Hippocampal formation (tissue), 2 donors: Measurements from ENCODE around the gene PPIA.

ENCODE experiments used
- DNase-seq, 2 donors: peaks; one replicate each; lab custom pipeline; 2025; lab: John Stamatoyannopoulos, UW

The PPIA gene

DNA sequence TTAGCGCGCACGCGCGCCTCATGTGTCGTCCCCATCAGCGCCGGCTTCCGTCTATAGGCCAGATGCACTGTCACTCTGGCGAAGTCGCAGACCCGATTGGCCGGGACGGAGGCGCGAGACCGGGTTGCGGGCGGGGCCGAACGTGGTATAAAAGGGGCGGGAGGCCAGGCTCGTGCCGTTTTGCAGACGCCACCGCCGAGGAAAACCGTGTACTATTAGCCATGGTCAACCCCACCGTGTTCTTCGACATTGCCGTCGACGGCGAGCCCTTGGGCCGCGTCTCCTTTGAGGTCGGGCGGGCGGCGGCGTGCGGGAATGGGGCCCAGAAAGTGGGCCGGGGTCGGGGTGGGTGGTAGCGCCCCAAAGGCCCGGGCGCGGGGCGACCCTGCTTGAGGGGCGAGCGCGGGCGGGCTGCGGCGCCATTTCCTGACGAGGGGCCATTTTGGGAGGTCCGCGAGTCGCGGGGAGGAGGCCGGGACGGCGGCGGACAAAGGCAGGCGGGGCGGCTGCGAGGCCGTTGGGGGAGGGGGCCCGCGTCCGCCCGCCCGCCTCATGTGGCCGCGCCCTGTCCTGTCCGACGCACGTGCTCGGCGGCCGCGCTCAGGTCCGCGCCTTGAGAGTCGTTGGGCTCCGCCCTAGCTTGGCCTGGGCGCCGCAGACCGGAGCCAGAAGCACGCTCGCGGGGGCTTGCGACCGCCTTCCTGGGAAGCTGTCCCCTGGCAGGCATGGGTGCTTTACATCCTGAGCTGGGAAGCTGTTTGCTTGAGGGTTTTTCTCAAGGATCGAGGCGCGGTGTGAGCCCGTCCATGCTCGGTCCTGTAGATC, at the start of gene PPIA:
Gene PPIA (plus strand): TSS at position 178 of the 825 bp plus-strand sequence. CDS start 44 bp downstream, at position 222.
- peak; percentile 91 to 96 for DNase-seq

DNA sequence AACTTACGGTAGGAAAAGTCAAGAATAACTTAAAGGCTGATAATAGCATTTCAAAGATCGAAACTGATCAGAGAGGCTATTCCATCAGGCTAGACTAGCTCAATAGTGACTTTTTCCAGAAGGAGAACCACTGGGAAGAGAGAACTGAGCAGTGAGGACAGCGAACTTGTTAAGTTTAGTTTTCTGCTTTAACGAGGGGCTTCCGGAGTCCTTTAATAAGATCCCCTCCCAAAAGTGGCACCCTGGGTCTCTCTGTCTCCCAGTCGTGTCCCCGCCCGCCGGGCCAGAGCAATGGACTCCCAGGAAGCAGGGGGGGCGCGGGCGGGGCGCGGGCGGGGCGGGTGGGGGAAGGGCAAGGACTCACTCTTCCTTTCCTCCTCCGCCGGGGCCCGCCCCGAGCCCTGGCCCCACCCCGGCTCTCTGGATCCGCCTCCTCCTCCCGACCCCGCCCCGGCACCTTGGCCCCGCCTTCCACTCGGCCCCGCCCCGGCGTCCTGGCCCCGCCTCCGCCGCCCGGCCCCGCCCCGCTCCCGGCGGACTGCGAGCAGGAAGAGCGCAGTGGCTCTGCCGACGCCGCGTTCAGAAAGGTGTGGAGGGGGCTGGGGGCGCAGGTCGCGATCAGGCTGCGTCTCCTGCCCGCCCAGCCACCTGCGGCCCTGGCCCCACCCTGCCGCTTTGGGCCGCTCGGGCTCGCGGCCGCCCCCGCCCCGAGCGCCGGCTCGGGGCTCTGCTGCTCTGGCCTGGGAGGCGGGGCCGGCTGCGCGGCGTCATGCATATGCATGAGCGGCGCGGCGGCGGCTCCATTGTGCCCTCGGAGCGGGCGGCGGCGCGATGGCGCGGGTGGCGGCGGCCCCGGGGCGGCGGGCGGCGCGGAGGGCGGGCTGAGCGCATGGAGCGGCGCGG, 48.2 kb upstream of the PPIA start, which contains the start of gene ZMIZ2:
Gene ZMIZ2 (plus strand): TSS at position 803 of the 903 bp plus-strand sequence. CDS start 7,403 bp downstream, outside the sequence.
- DNase-seq, result peak; percentile 91 to 96

DNA sequence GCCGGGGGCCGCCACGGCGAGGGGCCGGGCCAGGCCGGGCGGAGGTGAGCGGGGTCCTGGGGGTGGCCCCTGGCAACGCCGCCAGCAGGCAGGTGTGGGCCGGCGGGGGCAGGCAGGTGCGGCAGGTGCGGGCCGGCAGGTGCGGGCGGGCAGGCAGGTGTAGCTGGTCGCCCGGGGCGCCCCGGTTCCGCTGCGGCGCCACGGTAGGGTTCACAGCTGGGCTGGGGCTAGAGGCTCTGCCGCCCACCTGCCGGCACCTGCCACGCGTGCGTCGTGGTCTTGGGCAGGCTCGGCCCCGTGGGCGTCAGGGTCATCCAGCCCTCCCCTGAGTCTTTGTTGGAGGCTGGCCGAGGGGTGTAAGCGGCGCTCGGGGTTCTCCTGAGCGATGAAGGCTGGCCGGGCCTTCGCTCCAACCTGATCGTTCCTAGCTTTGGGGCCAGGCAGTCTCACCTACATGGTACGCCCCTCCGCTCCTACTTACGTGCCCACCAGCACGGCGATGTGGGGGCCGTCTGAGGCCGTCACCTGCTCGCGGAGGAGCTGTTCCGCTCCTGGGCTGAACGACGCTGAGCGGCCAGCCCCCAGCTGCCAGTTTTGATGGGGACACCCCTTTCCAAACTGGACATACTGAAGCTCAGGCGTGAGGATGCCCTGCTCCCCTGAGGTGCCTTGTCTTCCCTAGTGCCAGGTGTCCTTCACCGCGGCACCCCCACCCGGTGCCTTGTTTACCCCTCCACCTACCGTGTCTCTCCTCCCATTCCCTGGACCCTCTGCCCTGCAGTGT, 47.3 kb upstream of the PPIA start:
- DNase-seq, result no peak

- DNase-seq, result no peak
Observed at GRCh38 chr7:44749992-44750391, 46.5 kb upstream of the PPIA start.

- DNase-seq, result no peak
Observed at GRCh38 chr7:44750424-44750823, 46.1 kb upstream of the PPIA start.

- DNase-seq, result no peak
Observed at GRCh38 chr7:44750921-44751571, 45.4 kb upstream of the PPIA start.

DNA sequence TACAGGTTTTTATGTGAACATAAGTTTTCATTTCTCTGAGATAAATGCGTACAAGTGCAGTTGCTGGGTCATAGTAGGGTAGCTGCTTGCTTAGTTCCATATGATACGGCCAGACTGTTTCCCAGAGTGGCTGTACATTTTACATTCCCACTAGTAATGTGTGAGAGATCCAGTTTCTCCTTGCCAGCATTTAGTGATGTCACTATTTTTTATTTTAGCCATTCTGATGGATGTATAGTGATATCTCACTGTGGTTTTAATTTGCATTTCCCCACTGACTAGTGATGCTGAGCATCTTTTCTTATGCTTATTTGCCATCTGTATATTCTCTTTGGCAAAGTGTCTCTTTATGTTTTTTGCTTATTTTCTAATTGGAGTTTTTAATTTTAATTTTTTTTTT, 43.7 kb upstream of the PPIA start:
- DNase-seq, result no peak

DNA sequence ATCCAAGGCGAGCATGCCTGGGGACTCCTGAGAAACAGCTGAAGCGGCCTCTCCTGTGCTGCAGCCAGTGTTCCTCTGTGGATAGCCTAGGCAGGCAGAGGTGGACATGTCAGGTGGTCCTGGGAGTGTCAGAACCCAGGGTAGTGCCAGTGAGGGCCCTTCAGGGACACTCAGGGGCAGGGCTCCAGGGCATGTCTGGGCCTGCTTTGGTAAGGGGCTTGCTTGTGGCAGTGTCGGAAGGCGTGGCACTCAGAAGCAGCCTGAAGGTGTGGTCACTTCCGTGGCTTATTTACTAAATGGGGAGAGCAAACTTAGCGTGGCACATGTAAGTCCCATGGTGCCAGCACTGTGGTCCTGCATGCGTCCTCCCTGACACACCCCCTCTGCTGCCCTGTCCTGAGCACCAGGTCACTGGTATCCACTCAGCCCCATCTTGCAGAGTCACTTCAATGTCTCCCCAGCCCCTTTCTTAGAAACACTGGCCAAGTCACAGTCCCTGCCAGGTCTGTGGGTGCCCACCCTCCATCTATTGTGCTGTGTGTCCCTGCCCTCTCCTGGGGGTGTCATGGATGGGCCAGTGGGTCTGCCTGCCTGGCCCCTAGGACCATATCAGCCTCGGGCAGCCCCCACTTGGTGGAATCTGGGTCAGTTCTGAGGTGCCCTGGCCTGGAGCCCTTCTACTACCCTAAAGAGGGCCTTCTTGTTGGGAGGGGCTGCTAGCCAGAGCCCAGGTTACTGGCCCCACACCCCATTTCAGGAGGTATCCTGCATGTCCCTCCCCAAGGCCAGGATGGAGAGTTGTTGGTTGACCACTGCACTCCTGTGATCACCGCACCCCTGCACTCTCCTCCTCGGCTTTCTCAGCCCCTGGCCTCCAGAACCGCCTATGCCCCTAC, 41.4 kb upstream of the PPIA start:
- no peak for DNase-seq

GRCh38 chr7:44755698-44756627, 40.5 kb upstream of the PPIA start:
- no peak for DNase-seq

- no peak for DNase-seq
Observed at GRCh38 chr7:44756904-44757303, 39.6 kb upstream of the PPIA start.

DNA sequence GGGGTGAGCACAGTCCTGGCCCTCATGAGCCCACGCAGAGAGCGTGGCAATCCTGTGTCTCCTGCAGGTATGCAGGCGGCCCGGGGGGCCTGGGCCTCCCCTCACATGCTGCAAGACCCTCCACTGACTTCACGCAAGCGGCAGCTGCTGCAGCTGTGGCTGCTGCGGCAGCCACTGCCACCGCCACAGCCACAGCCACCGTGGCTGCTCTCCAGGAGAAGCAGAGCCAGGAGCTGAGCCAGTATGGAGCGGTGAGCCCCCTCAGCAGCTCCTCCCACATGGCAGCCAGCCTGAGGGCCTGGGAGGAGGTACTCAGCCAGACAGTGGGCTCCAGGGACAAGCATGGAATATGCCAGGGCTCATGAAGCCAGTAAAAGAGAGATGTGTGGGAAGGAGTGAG, 39.2 kb upstream of the PPIA start:
- peak in 1 of 2 donors; percentile 52 for DNase-seq

- no peak for DNase-seq
Observed at GRCh38 chr7:44757739-44758138, 38.7 kb upstream of the PPIA start.

- no peak for DNase-seq
Observed at GRCh38 chr7:44759246-44759645, 37.2 kb upstream of the PPIA start.

DNA sequence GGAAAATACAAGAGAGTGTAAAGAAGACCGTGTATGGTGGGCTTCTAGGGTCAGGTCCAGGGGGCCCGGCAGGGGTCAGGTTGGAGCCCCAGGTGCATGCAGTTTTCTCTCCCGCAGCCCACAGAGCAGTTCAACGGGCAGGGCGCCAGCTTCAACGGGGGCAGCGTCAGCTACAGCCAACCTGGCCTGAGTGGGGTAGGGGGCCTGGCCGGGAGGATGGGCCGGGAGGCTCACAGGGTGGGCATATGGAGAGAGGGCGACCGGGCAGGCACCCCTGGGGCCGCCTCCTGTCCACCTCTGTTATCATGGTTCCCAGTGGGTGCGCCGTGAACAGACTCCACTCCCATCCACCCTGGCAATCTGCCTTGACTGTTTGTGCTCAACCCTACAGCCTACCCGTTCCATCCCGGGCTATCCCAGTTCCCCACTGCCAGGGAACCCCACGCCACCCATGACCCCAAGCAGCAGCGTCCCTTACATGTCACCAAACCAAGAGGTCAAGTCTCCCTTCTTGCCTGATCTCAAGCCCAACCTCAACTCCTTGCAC, 36.4 kb upstream of the PPIA start:
- no peak for DNase-seq

- peak in 1 of 2 donors; percentile 8 for DNase-seq
Observed at GRCh38 chr7:44761207-44762161, 35.0 kb upstream of the PPIA start.

GRCh38 chr7:44762300-44762699, 34.2 kb upstream of the PPIA start:
- no peak for DNase-seq

DNA sequence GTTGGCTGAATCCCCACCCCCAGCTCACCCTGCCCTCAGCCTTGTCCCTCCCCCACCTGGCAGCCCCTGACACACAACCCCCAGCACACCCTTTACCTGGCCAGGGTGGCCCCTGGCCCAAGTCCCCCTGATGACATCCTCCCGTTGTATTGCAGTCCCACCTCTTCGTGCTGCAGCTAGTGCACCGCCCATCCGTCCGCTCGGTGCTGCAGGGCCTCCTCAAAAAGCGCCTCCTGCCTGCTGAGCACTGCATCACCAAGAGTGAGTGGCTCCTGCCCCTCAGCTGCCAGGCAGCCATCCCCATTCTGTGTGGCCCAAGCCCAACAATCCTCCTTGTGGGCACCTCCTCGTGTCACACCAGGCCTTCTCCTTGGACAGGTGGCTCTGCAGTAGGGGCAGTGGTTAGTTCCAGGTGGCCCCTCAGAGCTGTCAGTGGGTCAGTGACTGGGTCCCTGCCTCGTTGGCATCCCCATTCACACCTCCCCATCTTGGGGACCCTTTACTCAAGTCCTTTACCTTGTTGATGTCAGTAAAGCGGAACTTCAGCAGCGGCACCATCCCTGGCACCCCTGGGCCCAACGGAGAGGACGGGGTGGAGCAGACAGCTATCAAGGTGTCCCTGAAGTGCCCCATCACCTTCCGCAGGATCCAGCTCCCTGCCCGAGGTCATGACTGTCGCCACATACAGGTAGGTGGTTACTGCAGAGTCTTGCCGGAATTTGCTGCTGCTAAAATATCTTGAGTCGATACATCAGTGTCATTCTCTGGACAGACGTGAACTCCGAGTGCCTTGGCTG, 33.6 kb upstream of the PPIA start:
- no peak for DNase-seq
